SH-SY5Y (cell line): ENCODE data around the gene NFASC.

Experiments
- GATA2 ChIP-seq: IDR thresholded peaks from 2 replicates; pipeline ENCODE4 v1.6.1; 2011; ENCODE audit warnings: mild to moderate bottlenecking, low read depth, low read length
- GATA3 ChIP-seq: IDR thresholded peaks from 2 replicates; pipeline ENCODE4 v1.6.1; 2011; ENCODE audit warnings: low read depth, mild to moderate bottlenecking, low read length, moderate library complexity

DNA sequence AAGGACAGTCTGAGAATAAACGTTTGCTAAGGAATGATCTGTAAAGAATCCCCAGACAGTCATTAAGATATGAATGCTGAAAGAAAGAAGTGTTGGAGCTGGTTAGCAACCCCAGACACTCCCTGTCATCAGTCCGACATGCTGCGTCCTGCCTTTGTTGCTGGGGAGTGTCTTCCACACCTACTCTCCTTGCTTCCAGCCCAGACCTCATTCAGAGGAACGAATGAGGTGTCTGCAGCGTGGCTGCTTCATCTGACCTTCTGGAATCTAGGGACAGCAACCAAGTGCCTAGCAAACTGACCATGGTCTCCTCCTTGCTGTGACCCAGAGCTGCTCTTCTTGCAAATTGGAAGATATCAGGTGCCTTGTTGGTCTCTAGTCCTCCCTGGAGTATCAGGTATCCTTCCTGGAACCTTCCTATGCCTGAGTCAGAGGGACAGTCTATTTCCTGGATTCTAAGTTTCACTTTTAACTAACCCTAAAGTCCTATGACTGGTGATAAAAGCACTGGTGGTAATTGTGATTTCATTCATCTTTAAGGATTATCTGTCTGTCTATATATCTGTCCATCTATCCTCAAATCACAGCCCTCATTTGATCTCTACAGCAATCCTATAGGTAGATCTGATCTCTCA lies 45.3 kb downstream of the NFASC start:
- TF ChIP-seq GATA2 (no peak), GATA3 (no peak)
